HG03469 (cell line): Measurements from ENCODE around the gene DOCK3.
"Not testable (repeated sequence)": the region's sequence is repeated elsewhere in the genome, so short reads cannot be mapped to it uniquely, and the experiment has no call there.

Experiments
- ATAC-seq: cut with Tn5 transposase; IDR thresholded peaks from one replicate; pipeline ENCODE4 v1.9.1; 2021; ENCODE audit warnings: mild to moderate bottlenecking, moderate library complexity, moderate number of reproducible peaks; ENCODE audit not compliant: unreplicated experiment

DOCK3 gene

DNA sequence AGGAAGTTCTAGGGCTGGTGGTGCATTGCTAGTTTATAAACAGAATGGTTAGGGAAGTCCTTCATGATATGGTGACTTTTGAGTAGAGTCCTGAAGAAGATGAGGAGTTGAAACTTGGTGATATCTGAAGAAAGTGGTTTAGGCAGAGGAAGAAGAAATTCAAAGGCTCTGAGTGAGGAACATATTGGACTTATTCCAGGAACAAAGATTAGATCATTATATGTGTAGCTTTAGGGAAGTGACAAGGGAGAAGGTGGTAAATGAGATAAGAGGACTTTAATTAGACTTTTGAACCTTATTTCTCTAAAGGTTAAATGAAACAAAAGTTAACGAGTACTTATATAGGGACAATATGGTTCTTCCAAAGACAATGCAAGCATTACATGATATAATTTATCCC lies 286.7 kb downstream of the DOCK3 start:
- ATAC-seq = no peak

DNA sequence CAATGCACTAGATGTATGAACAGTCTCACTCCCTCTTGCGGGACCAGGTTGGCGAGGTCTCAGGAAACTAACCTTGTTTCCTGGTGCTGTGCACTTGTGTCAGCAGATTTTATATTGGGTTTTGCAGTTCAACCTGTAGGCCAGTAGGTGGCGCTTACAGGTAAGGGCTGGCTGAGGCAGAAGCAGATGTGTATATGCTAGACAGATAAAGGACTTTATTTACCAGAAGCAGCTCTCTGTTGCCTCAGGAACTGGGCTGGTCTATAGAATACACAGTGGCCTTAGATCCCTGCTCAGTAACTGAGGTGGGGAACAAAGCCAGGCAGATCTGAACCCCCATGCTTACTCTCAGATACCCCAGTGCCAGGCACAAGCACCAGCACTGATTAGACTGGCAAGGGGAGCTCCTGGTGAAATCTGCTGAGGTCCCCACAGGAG lies 296.8 kb downstream of the DOCK3 start:
- ATAC-seq = no peak

DNA sequence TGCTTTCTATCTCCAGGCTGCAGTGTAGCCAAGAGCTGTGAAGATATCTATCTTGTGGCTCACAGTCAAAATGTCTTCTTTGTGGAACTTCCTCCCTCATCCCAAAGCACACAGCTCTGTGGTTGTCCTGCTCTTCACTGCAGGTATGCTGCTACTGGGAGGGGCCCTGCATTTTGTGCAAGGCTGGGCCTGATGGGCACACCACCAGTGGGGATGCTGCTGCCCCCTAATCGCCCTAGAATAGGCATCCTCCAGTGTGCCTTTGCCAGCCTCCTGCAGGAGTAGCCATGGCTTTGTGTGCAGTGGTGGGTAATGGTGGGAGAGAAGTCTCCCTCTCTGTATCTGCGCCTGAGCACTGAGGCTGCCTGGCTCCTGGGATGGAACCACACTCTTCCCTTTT lies 297.3 kb downstream of the DOCK3 start:
- no peak for ATAC-seq

DNA sequence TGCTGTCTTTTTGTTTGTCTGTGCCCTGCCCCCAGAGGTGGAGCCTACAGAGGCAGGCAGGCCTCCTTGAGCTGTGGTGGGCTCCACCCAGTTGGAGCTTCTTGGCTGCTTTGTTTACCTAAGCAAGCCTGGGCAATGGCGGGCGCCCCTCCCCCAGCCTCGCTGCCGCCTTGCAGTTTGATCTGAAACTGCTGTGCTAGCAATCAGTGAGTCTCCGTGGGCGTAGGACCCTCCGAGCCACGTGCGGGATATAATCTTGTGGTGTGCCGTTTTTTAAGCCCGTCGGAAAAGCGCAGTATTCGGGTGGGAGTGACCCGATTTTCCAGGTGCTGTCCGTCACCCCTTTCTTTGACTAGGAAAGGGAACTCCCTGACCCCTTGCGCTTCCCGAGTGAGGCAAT lies 303.9 kb downstream of the DOCK3 start:
- ATAC-seq = not testable (repeated sequence)

DNA sequence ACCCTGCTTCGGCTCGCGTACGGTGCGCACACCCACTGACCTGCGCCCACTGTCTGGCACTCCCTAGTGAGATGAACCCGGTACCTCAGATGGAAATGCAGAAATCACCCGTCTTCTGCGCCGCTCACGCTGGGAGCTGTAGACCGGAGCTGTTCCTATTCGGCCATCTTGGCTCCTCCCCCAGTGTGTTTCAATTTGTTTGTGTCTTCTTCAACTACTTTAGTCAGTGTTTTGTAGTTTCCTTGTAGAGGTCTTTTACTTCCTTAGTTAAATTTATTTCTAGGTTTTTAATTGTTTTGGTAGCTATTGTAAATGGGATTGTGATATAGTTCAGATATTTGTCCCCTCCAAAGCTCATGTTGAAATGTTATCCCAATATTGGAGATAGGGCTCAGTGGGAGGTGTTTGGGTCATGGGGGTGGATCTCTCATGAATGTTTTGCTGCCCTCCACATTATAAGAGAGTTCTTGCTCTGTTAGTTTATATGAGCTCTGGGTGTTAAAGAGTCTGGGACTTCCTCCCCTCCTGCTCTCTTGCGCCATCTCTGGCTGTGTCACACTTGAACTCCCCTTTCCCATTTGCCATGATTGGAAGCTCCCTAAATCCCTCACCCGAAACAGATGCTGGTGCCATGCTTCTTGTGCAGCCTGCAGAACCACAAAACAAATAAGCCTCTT lies 304.4 kb downstream of the DOCK3 start:
- ATAC-seq = no peak

DNA sequence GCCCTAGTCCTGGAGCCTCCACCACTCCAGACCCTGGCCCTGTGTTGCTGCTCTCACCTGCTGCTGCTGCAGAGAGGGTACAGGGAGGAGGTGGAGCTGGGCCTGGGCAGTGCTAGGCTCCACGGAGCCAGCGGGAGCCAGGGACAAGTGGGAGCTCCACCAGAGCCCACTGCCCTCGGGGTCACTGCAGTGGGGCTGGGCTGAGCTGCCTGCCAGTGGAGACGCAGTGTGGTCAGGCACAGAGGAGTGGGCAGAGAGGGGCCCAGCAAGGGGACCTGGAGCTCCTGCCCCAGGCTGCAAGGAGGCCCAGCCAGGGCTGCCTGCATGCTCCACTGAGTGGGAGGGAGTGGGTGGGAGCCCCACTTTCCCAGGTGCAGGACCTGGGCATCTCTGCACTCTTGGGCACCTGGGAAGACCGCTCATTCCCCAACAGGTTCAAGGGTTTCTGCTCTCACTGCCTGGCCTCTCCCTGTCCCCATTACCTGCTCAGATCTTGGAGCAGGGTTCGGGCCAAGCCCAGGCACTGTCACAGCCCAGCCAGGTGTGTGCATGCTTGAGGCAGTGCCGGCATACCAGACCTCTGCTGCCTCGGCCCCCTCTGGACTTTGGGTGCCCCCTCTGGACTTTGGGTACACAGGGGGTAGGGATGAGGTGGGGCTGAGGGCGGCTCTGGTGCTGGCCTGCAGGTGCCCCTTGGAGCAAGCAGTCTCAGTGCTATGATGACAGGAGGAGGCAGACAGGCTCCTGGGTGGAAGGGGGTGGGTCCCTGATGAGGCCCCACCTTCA lies 308.0 kb downstream of the DOCK3 start:
- no peak for ATAC-seq

DNA sequence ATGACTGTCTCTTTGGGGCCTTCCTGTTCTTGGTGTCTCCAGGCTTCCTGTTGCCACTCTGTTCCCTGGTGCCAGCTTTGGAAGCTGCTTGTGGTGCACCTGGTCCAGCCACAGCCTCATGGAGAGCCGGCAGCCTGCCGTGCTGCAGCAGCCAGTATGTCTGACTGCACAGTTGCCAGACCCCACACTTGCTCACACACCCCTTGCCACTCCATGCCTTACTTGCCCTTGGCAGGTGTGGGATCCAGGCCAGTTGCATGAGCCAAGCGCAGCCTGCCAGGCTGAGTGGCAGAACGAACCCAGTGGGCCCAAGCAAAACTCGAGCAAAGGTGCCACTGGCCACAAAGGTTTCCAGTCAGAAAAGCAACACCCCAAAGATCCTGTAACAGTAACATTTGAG lies 309.2 kb downstream of the DOCK3 start:
- ATAC-seq = no peak

DNA sequence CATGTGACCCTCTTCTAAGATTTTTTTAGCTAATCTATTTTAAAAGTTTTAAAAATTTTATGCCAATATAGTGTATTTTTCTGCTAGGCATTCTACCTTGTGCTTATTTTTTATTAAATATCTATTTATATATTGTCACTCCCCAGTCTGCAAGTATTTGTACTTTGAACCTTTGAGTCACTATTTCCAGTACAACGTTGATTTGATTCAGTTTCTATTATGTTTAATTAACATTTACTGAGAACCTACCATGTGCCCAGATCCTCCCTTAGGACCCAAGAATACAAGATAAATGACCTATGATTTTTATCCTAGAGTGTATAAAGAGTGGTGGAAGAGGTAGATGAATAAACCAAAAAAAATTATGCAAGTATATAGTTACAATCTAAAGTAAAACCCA lies 311.2 kb downstream of the DOCK3 start:
- ATAC-seq = no peak

DNA sequence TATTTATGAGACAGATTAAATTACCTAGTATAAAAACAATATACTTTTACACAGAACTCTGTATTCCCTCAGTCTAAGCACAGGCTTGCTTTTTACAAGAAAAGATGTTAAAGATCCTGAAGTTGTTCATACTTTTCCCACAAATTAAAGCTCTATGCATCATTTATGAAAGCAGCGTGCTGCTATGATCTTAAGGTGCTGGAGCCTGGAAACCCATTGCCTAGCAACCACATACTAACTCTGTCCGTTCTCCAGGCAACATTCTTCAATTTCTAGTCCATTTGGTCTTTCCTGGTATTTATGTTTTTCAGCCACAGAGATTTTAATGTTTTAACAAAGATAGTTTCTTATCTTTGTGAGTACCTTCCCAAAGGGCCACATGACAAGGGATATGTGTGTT lies 312.0 kb downstream of the DOCK3 start:
- no peak for ATAC-seq

DNA sequence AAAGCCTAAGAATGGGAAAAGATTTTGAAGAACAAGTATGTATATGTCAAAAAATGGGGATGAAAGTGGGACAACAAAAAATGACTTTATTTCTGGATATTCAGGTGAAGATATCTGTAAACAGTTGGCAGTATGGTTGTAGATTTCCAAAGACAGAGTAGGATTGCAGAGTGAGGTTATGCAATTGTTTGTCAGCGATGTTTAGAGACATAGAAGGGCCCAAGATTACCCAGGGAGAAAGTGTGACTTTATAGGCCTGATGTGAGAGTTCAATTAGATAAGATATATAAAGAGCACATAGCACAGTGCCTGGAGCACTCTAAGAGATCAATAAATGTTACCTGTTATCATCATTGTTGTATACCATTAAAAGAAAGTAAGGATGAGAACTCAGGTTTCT lies 319.8 kb downstream of the DOCK3 start:
- no peak for ATAC-seq

DNA sequence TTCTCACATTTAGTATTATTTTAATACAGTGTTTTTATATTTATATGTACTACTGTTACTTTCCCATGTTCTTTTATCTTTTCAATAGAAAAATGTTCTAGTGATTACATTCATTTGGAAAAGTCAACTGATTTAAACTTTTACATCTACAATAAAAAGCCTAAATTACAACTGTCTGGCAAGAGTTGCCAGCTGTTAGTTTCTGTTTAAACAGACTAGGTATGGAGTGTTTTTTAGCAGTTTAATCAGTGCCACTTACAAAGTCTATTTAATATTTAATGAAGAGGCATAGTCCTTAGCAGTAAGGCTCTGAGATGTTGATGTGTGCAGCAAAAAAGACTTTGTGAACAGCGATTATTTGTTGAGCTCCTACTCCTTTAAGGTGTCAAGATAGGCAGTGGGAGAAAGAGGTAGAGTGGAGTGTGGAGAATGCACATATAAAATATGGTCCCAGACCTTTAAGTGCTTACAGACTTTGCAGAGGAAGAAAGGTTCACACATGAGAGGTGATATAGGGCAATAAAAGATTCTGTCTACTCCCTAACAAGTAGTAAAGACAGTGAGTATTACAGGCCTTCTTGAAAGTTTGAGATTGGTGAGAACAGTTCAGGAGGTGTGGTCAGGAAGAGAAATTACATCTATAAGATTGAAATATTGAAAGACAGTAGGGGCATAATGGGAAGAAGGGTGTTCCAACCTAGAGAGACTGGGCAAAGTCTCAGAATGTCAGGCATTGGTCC lies 320.5 kb downstream of the DOCK3 start:
- ATAC-seq = no peak

DNA sequence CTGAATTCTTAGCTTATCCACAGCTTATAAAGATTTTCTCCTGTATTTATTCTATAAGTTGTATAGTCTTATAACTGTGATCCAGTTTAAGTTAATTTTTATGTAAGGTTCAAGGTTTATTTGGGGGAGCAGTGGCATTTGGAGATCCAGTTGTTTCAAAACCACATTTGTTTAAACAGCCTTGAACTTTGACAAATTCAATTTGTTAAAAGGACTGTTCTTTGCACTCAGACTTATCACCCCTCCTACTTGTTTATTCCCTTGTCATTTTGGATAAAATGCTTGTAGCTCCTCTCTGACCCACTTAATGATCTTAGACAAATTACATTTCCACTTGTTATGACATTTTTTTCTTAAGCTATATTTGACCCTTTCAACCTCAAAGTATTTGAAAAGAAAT lies 327.8 kb downstream of the DOCK3 start:
- no peak for ATAC-seq

DNA sequence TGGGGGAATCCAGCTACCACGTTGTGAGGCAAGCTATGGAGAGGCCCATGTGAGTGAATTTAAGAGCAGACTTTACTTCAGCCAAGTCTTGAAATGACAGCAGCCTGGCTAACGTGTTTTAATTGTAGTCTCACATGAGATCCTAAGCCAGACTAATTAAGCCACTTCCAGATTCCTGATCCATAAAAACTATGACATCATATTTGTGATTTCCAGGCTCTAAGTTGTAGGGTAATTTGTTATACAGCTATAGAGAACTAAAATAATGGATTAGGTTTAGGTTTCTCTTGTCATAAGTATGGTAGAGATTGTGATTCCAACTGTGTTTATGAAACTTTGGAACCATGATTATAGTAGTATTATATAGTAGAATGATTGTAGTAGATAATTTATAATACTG lies 329.5 kb downstream of the DOCK3 start:
- ATAC-seq = no peak

DNA sequence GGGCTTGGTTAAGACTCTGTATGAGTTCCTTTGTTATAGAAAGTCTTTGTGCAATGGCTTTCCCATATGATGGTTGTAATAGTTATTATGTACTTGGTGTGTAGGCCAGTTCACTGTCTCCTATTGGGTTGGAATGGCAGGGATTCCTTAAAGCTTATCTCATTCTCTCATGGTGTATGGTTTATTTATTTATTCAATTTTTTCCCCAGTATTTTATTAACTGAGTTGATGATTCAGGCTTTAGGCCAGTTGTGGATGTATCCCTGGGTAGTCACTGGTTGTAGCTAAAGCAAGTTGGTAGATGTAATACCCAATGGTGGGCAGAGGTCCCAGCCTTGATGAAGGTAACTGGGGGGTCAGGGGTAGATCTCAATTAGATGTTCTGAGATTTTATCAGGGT lies 349.4 kb downstream of the DOCK3 start:
- ATAC-seq = no peak

DNA sequence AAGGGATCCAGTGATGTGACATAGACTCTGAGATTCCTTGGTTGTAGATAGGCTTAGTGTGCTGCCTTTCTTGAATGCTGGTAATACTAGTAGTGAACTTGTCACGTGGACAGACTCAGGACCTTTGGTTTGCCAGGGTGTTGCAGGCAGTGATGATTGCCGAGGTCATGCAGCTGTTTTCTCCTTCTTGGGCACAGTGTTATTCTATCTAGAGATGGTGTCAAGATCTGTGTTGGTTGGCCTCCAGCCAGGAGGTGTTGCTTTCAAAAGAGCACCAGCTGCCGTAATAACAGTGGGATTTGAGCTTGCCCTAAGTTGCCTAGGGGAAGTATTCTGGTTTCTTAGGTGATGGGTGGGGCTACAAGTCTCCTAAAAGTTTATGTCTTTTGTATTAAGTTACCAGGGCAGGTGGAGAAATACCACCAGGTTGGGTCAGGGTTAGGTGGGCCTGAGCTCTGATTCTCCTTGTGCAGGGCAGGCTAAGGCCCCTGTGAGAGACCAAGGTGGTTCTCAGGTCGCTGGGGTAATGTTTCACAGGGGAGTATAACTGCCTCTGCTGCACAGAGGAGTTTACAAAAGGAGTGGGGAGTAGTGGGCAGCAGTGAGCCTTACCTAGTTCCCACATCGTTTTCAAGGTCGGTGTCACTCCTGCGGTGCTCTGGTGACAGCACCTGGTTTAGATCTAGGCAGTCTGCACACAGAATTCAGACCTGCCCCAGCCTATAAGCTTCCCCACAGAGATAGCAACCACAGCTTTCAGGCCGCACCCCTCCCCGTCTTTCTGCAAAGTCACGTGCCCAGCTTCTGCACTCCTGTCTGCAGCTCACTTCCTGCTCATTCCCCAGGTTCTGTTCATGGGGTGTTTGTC lies 350.3 kb downstream of the DOCK3 start:
- no peak for ATAC-seq

DNA sequence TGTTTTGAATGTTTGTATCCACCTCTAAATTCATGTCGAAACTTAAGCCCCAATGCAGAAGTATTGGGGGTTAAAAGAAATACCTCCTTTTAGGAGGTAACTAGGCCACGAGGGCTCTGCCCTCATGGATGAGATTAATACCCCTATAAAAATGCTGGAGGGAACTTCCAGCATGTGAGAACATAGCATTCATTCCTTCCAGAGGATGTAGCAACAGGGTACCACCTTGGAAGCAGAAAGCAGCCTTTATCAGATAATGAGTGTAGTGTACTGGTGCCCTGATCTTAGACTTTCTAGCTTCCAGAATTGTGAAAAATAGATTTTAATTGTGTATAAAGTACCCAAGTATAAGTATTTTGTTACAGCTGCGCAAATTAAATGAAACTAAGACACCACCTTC lies 356.9 kb downstream of the DOCK3 start:
- no peak for ATAC-seq

DNA sequence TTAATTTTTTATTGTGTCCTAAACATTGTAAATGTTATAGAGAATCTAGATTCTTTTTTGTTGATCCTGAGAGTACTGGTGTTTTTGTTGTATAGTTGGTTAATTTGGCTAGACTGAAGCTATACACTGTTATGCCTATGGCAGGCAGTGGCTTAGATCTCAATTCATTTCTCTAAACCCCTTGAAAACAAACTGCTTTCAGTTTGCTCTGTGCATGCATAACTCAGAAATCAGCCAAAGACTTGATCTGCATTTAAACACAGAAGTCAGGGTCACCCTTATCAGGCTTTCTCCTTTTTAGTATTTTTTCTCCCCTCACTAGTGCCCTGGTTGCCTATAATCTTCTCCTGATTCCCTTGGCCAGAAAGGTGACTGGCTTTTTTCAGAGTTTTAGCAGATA lies 360.9 kb downstream of the DOCK3 start:
- no peak for ATAC-seq

DNA sequence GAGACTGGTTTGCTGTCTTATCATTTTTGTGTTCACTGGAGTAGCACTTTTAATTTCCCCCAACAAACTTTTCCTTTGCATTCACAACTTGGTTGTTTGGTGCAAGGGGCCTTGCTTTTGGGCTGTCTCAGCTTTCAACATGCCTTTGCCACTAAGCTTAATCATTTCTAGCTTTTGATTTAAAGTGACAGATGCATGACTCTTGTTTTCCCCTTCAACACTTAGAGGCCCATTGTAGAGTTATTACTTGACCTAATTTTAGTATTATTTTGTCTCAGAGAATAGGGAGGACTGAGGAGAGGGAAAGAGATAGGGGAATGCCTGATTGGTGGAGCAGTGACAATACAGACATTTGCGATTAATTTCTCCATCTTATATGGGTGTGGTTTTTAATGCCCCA lies 370.3 kb downstream of the DOCK3 start:
- ATAC-seq = no peak

DNA sequence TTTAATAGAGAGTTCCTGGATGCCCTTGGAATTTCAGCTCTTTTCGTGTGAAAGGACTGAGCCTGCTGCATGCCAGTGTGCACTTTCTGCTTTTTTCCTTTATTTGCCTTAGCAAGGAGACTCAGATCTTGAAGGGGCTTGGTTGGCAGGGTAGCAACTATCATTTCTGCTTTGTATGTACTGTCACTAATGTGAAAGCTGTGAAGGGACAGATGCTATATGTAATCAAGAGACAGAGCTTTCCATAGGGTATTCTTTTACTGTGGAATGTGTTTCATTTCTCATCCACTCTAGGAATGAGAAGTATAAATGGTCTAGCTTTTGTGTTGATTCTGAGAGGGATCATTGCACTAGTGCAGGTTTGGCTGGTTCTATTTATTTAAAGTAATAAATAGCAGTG lies 377.8 kb downstream of the DOCK3 start:
- no peak for ATAC-seq

DNA sequence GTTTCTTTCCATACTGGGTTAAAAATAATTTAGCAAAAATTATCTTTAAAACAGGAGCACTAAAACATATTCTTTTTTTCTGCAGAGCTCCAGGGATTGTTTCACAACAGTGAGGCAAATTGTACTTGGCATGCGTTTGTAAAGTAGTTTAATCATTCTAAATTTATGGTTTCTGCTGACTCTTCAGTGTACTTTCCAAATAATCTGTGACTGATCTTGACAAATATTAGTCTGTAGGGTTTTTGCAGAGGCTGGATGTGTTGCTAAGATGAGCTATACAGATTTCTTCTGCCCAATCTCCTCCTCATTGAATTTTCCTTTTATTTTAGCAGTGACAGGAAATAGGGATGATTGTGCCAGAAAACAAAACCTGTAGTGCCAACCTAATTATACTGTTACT lies 382.4 kb downstream of the DOCK3 start:
- no peak for ATAC-seq

DNA sequence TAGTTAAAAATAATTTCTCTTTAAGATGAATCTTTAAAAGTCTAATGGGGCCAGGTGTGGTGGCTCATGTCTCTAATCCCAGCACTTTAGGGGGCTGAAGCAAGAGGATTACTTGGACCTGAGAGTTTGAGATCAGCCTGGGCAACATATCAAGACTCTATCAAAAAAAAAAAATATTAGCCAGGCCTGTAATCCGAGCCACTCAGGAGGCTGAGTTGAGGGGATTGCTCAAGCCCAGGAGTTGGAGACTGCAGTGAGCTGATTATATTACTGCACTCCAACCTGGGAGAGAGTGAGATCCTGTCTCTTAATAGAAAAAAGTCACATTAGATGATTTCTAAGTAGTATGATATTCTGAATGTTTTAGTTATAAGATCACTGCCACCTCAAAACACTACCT lies 388.3 kb downstream of the DOCK3 start:
- ATAC-seq = no peak
